Activated naive CD4-positive, alpha-beta T cell treated with anti-CD3 and anti-CD28 coated beads, Interleukin-2, amount 50 U/mL, for 72 hours (primary cell): ENCODE measurements around the gene ELAVL2. TPM values are rescaled to one million over a fixed set of nuclear protein-coding genes. Genes with fewer than 3 reads are reported as not detected.

Experiments
- ATAC-seq, 2 donors: fragments of 150-1000 bp; cut with Tn5 transposase; 2 replicates each; pipeline ENCODE4 v1.10.0; 2021; ENCODE audit warnings: mild to moderate bottlenecking in 2 of 2, moderate library complexity in 2 of 2
- DNase-seq, 2 donors: peaks; one replicate each; pipeline ENCODE4 v3.0.0; 2021 to 2022; ENCODE audit warnings: low spot score in 2 of 2
- H3K27ac Mint-ChIP-seq, 2 donors: one replicate each; pipeline ENCODE4 v1.8.0; 2022; ENCODE audit warnings: mild to moderate bottlenecking in 2 of 2, mixed read lengths in 2 of 2
- H3K36me3 Mint-ChIP-seq, 2 donors: one replicate each; pipeline ENCODE4 v1.8.0; 2022; ENCODE audit warnings: mixed read lengths in 2 of 2
- H3K9me3 Mint-ChIP-seq, 2 donors: one replicate each; pipeline ENCODE4 v1.8.0; 2022; ENCODE audit warnings: mixed read lengths in 2 of 2
- total RNA-seq, 2 donors: library from RNA; stranded (reverse); gene quantifications; one replicate each; pipeline ENCODE4 v1.2.3, GENCODE V29; 2022

Gene ELAVL2
- total RNA-seq = not detected

- DNase-seq (peak in 1 of 2 donors; percentile 10), ATAC-seq (peak in 1 of 2 donors; percentile 43)
- H3K36me3 Mint-ChIP-seq = peaks cover 17 to 22% of the 10 kb centered on the region in 2 donors
- H3K9me3 Mint-ChIP-seq = peaks cover 6 to 8% of the 10 kb centered on the region in 2 donors
- H3K27ac Mint-ChIP-seq = no peak within 1 kb of the TSS
Measured at GRCh38 chr9:23826120-23826629, at the start of gene ELAVL2. ELAVL2 (minus strand) TSS chr9:23826240; CDS start chr9:23762234, 64,006 bp downstream.

- no peak for DNase-seq
- ATAC-seq = no peak
- peaks cover 0 to 4% of the 10 kb centered on the region in 2 donors for H3K36me3 Mint-ChIP-seq
Measured at GRCh38 chr9:23858234-23858633, 32.2 kb upstream of the ELAVL2 start.

GRCh38 chr9:23855873-23856604 lies 30.0 kb upstream of the ELAVL2 start:
- no peak for ATAC-seq

More at GRCh38 chr9:23858234-23858633, 32.2 kb upstream of the ELAVL2 start:
- Mint-ChIP-seq H3K27ac (no peak overlapping the region), H3K9me3 (peaks cover 7 to 26% of the 10 kb centered on the region in 2 donors)

GRCh38 chr9:23850690-23851629 lies 24.9 kb upstream of the ELAVL2 start:
- no peak for DNase-seq
- no peak overlapping the region for H3K27ac Mint-ChIP-seq
- peaks cover 5 to 10% of the 10 kb centered on the region in 2 donors for H3K9me3 Mint-ChIP-seq
- no peak for ATAC-seq
- H3K36me3 Mint-ChIP-seq = peaks cover 12 to 15% of the 10 kb centered on the region in 2 donors

More at GRCh38 chr9:23855873-23856604, 30.0 kb upstream of the ELAVL2 start:
- DNase-seq = no peak
- H3K9me3 Mint-ChIP-seq = peaks cover 5 to 17% of the 10 kb centered on the region in 2 donors
- H3K36me3 Mint-ChIP-seq = peaks cover 6 to 11% of the 10 kb centered on the region in 2 donors
- no peak overlapping the region for H3K27ac Mint-ChIP-seq

- no peak for ATAC-seq
- no peak for DNase-seq
- H3K27ac Mint-ChIP-seq = no peak overlapping the region
- H3K9me3 Mint-ChIP-seq = peaks cover 5 to 10% of the 10 kb centered on the region in 2 donors
- peaks cover 12 to 15% of the 10 kb centered on the region in 2 donors for H3K36me3 Mint-ChIP-seq
Measured at GRCh38 chr9:23850242-23850689, 24.2 kb upstream of the ELAVL2 start.

- H3K36me3 Mint-ChIP-seq = peaks cover 12 to 15% of the 10 kb centered on the region in 2 donors
Measured at GRCh38 chr9:23849379-23850035, 23.5 kb upstream of the ELAVL2 start.

GRCh38 chr9:23842565-23843129 lies 16.6 kb upstream of the ELAVL2 start:
- Mint-ChIP-seq H3K9me3 (peaks cover 4 to 10% of the 10 kb centered on the region in 2 donors), H3K27ac (no peak overlapping the region), H3K36me3 (no peaks in the 10 kb centered on the region)
- ATAC-seq = no peak
- no peak for DNase-seq

More at GRCh38 chr9:23849379-23850035, 23.5 kb upstream of the ELAVL2 start:
- H3K27ac Mint-ChIP-seq = no peak overlapping the region
- ATAC-seq = no peak
- H3K9me3 Mint-ChIP-seq = peaks cover 5 to 10% of the 10 kb centered on the region in 2 donors
- DNase-seq = no peak

GRCh38 chr9:23841304-23841703 lies 15.3 kb upstream of the ELAVL2 start:
- Mint-ChIP-seq H3K27ac (no peak overlapping the region), H3K36me3 (no peaks in the 10 kb centered on the region), H3K9me3 (peaks cover 4 to 18% of the 10 kb centered on the region in 2 donors)
- DNase-seq (no peak), ATAC-seq (no peak)

- Mint-ChIP-seq H3K27ac (no peak overlapping the region), H3K36me3 (peaks cover 0 to under 1% of the 10 kb centered on the region in 2 donors), H3K9me3 (peaks cover 0 to 15% of the 10 kb centered on the region in 2 donors)
- ATAC-seq = no peak
- no peak for DNase-seq
Measured at GRCh38 chr9:23837038-23837437, 11.0 kb upstream of the ELAVL2 start.

- Mint-ChIP-seq H3K36me3 (peaks cover 10 to 21% of the 10 kb centered on the region in 2 donors), H3K27ac (no peak overlapping the region), H3K9me3 (peaks cover 8 to 11% of the 10 kb centered on the region in 2 donors)
- DNase-seq (no peak), ATAC-seq (no peak)
Measured at GRCh38 chr9:23830929-23831730, 5.1 kb upstream of the ELAVL2 start.

- Mint-ChIP-seq H3K36me3 (peaks cover 10 to 21% of the 10 kb centered on the region in 2 donors), H3K9me3 (peaks cover 8 to 11% of the 10 kb centered on the region in 2 donors), H3K27ac (no peak overlapping the region)
- no peak for ATAC-seq
- no peak for DNase-seq
Measured at GRCh38 chr9:23830476-23830805, 4.4 kb upstream of the ELAVL2 start.

GRCh38 chr9:23829580-23830475 lies 3.8 kb upstream of the ELAVL2 start:
- H3K27ac Mint-ChIP-seq = no peak overlapping the region
- H3K36me3 Mint-ChIP-seq = peaks cover 10 to 21% of the 10 kb centered on the region in 2 donors
- ATAC-seq (no peak), DNase-seq (no peak)
- H3K9me3 Mint-ChIP-seq = peaks cover 8 to 11% of the 10 kb centered on the region in 2 donors

- peaks cover 16 to 24% of the 10 kb centered on the region in 2 donors for H3K36me3 Mint-ChIP-seq
- peaks cover 6 to 7% of the 10 kb centered on the region in 2 donors for H3K9me3 Mint-ChIP-seq
- DNase-seq (no peak), ATAC-seq (no peak)
- no peak overlapping the region for H3K27ac Mint-ChIP-seq
Measured at GRCh38 chr9:23825700-23826099, 340 bp downstream of the ELAVL2 start.

GRCh38 chr9:23824830-23825591 lies 1.0 kb downstream of the ELAVL2 start:
- Mint-ChIP-seq H3K9me3 (peaks cover under 1 to 6% of the 10 kb centered on the region in 2 donors), H3K36me3 (peaks cover 9 to 24% of the 10 kb centered on the region in 2 donors), H3K27ac (no peak overlapping the region)
- no peak for DNase-seq
- no peak for ATAC-seq
